Adrenal gland (tissue), 12 donors: Measurements from ENCODE around the gene NF1. TPM values are rescaled to one million over a fixed set of nuclear protein-coding genes. Genes with fewer than 3 reads are reported as not detected.

Source experiments
- DNase-seq, 7 donors: peaks; one replicate each; pipeline ENCODE4 v3.0.0-alpha.2; 2019 to 2020
- H3K27ac ChIP-seq, 5 donors: fragments of 200-600 bp; sonication (generic) in 4 of 5; 1 replicate in 3 of 5; 2 replicates in 2 of 5; pipeline versions ENCODE4 v1.5.1 to v1.8.0; 2016 to 2020; ENCODE audit warnings: mild to moderate bottlenecking in 1 of 5
- H3K27me3 ChIP-seq: fragments of 200-600 bp; 2 replicates; pipeline ENCODE4 v1.8.0; 2021
- H3K36me3 ChIP-seq, 2 donors: fragments of 200-600 bp; replicated peaks in 1 of 2; 1 replicate in 1 of 2; 2 replicates in 1 of 2; pipeline versions ENCODE4 v1.5.1 to v1.8.0; 2018 to 2022
- H3K4me1 ChIP-seq, 2 donors: fragments of 200-600 bp; replicated peaks in 1 of 2; 1 replicate in 1 of 2; 2 replicates in 1 of 2; pipeline versions ENCODE4 v1.5.1 to v1.8.0; 2018 to 2021
- H3K4me3 ChIP-seq, 4 donors: fragments of 200-600 bp; sonication (generic) in 3 of 4; one replicate each; pipeline ENCODE4 v1.5.1; 2016 to 2018
- H3K9me3 ChIP-seq, 3 donors: fragments of 200-600 bp; sonication (generic) in 1 of 3; replicated peaks in 1 of 3; 1 replicate in 2 of 3; 2 replicates in 1 of 3; pipeline versions ENCODE4 v1.5.1 to v1.8.0; 2016 to 2021
- POLR2A ChIP-seq, 2 donors: fragments of 450-650 bp; IDR thresholded peaks; one replicate each; pipeline ENCODE4 v1.6.1; 2017; ENCODE audit warnings: antibody characterized with exemption in 2 of 2, mild to moderate bottlenecking in 2 of 2, moderate library complexity in 1 of 2
- WGBS, 4 donors: extraction: QIAGEN DNeasy Blood & Tissue Kit in 2 of 4; methylation state at CpG; one replicate each; pipeline versions ENCODE4 v1.1.5 to v1.1.7; 2013 to 2017; 5-methylcytosine and 5-hydroxymethylcytosine counted together
- intact Hi-C, 2 donors: fragments of 100-400 bp; cut with DNase I; formaldehyde crosslinking; loops; one replicate each; pipeline versions ENCODE4 v1.14.1 to v1.15.0; 2022 to 2023
- polyA plus RNA-seq, 3 donors: library from polyadenylated mRNA; stranded (reverse); fragments of 200-250 nt in 2 of 3; fragments of 350-450 nt in 1 of 3; fragmentation: Illumina TruSeq in 1 of 3; extraction: RNeasy Lipid Tissue Mini Kit (QIAGEN cat#74804) in 1 of 3; gene quantifications; one replicate each; pipeline ENCODE4 v1.2.3, GENCODE V29; 2013 to 2014
- total RNA-seq, 9 donors: library from RNA; depleted of rRNA in 4 of 9; stranded (reverse); fragments of >200 nt in 4 of 9; fragments of 120-200 nt in 1 of 9; fragmentation: NEBNext Ultra II Directional in 1 of 9; extraction: Animal tissue kit (Norgen Biotek cat#: 25700) in 1 of 9; gene quantifications; one replicate each; pipeline versions ENCODE4 v1.1.0 to v1.2.4, GENCODE V29; 2013 to 2023
- TF ChIP-seq, protein P1 (sequence below), 6 experiments: fragments of 450-650 bp in 4 of 6; fragments of 200-600 bp in 2 of 6; sonication (generic) in 1 of 6; IDR thresholded peaks; 1 replicate in 5 of 6; 2 replicates in 1 of 6; pipeline versions ENCODE4 v1.5.1 to v1.8.0; 2016 to 2021; ENCODE audit warnings: antibody characterized with exemption in 6 of 6, mild to moderate bottlenecking in 2 of 6, moderate library complexity in 1 of 6
- donor health status: healthy with polysubstance abuse.
- donor health status: Bipolar disorder and iron deficiency.
- donor health status: DM: yes; HTN: yes; CAD: no.
- donor health status: DM: no; HTN: no; CAD: no.
- donor health status: DM: no; HTN: no; CAD: no.
- donor health status: DM: yes; HTN: yes; CAD: no.

NF1 gene
- total and polyA plus RNA-seq, 12 donors, result 8.8 to 91.3 (median 53.5) TPM

DNA sequence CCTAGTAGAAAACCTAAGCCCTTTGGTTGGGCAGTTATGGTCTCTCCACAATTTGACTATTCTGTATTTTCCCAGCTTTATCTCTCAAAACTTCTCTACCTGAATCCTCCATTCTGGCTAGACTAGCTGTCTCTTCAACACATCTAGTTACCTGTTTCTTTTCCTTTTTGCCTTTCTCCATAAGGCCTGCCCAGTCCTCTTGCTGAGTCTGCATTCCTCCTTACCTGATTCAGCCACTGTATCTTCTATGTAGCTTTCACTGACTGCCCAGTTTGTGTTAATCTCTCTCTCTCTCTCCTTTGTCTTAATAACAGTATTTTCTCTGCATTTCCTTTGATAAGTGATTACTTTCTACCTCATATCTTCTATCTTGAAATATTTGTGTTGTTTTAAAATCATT is 228.8 kb downstream of the NF1 start:
- intact Hi-C loops, result no loop called here
- no peaks in the 10 kb centered on the region for H3K27me3 ChIP-seq

DNA sequence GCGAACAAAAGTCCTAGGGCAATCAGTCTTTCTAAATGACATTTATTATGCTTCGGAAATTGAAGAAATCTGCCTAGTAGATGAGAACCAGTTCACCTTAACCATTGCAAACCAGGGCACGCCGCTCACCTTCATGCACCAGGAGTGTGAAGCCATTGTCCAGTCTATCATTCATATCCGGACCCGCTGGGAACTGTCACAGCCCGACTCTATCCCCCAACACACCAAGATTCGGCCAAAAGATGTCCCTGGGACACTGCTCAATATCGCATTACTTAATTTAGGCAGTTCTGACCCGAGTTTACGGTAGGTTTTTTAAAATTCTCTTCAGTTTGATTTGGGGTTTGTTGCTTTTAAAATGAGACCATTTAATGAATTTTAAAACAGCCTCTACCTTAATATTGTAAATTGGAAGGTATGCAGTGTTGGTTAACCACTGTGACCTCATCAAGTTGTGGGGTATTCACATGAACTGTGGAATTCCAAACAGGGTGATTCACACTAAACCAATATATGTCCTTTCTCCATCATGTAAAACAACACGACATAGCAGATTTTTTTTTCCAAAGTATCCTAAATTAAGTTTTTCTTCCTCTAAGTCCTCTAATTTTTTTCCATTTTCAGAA is 232.9 kb downstream of the NF1 start:
- intact Hi-C loops, result no loop called here
- no peak for DNase-seq
- peaks cover 0 to 8% of the 10 kb centered on the region in 2 donors for H3K36me3 ChIP-seq
- TF ChIP-seq, protein P1, sequence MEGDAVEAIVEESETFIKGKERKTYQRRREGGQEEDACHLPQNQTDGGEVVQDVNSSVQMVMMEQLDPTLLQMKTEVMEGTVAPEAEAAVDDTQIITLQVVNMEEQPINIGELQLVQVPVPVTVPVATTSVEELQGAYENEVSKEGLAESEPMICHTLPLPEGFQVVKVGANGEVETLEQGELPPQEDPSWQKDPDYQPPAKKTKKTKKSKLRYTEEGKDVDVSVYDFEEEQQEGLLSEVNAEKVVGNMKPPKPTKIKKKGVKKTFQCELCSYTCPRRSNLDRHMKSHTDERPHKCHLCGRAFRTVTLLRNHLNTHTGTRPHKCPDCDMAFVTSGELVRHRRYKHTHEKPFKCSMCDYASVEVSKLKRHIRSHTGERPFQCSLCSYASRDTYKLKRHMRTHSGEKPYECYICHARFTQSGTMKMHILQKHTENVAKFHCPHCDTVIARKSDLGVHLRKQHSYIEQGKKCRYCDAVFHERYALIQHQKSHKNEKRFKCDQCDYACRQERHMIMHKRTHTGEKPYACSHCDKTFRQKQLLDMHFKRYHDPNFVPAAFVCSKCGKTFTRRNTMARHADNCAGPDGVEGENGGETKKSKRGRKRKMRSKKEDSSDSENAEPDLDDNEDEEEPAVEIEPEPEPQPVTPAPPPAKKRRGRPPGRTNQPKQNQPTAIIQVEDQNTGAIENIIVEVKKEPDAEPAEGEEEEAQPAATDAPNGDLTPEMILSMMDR (IDR thresholded peaks at IDR 0.05), result no peak
- no peak for TF ChIP-seq POLR2A (IDR thresholded peaks at IDR 0.05)
- 96 to 98% (median 97%) methylated on average over 12 of the region's 12 CpGs for WGBS, 4 donors
- H3K27ac ChIP-seq, result no peak overlapping the region
- no peaks in the 10 kb centered on the region for H3K9me3 ChIP-seq
- no peaks in the 10 kb centered on the region for H3K4me1 ChIP-seq
- no peak overlapping the region for H3K4me3 ChIP-seq
- H3K27me3 ChIP-seq, result no peaks in the 10 kb centered on the region

More for the DNA sequence above, 228.8 kb downstream of the NF1 start:
- H3K4me1 ChIP-seq, result no peaks in the 10 kb centered on the region
- TF ChIP-seq POLR2A (IDR thresholded peaks at IDR 0.05), result no peak
- H3K27ac ChIP-seq, result no peak overlapping the region
- H3K36me3 ChIP-seq, result peaks cover 0 to 8% of the 10 kb centered on the region in 2 donors
- H3K9me3 ChIP-seq, result no peaks in the 10 kb centered on the region
- DNase-seq, result no peak
- no peak overlapping the region for H3K4me3 ChIP-seq

DNA sequence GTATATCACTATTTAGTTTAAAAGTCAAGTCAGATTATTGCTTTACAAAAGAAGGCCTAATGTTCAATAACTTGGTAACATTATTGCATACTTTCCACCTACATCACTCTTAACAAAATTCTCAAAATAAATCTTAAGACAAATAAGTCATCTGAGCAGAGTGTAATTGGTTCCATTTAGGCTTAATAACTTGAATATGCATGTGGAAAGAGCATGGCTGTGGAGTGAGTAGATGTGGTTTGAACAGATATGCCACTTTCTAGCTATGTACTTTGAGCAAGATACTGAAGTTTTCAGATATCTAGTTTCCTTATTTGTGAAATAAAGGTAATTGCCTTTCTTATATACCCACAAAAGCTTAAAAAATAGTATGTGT is 233.4 kb downstream of the NF1 start:
- no peak overlapping the region for H3K27ac ChIP-seq
- DNase-seq, result no peak
- H3K4me1 ChIP-seq, result no peaks in the 10 kb centered on the region
- TF ChIP-seq POLR2A (IDR thresholded peaks at IDR 0.05), result no peak
- TF ChIP-seq, protein P1 (IDR thresholded peaks at IDR 0.05), result no peak
- no peaks in the 10 kb centered on the region for H3K27me3 ChIP-seq
- H3K9me3 ChIP-seq, result no peaks in the 10 kb centered on the region
- H3K36me3 ChIP-seq, result peaks cover 0 to 8% of the 10 kb centered on the region in 2 donors
- intact Hi-C loops, result no loop called here
- H3K4me3 ChIP-seq, result no peak overlapping the region

DNA sequence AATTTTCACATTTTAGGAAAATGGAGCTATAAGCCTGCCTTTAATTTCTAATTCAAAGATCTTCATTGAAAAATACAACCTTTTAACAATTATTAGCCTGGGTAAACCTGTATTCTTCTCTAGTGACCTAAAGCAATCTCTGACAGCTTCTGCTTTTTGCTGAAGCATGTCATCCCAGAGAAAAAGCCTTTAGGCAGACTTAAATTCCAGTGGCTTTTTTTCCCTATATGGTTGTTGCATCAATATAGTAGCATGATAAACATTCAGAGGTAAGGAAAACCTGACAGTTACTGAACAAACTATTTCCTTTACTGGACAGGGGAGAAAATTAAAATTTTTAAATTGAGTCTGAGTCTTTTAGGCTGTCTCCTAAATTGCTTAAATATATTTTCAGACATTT is 234.4 kb downstream of the NF1 start:
- Histone ChIP-seq H3K4me1 (no peaks in the 10 kb centered on the region), H3K9me3 (no peaks in the 10 kb centered on the region), H3K27ac (no peak overlapping the region), H3K36me3 (peaks cover 0 to 8% of the 10 kb centered on the region in 2 donors), H3K4me3 (no peak overlapping the region), H3K27me3 (no peaks in the 10 kb centered on the region)
- no peak for DNase-seq
- TF ChIP-seq, protein P1 (IDR thresholded peaks at IDR 0.05), result no peak
- TF ChIP-seq POLR2A (IDR thresholded peaks at IDR 0.05), result no peak
- intact Hi-C loops, result no loop called here
